GM21526 (cell line): Measurements from ENCODE around the gene DLG1.
A peak's percentile ranks its signal among the peaks of the same experiment; 100 is the strongest.

ENCODE experiments used
- ATAC-seq: cut with Tn5 transposase; IDR thresholded peaks from one replicate; pipeline ENCODE4 v1.9.1; 2021; ENCODE audit warnings: moderate library complexity; ENCODE audit not compliant: unreplicated experiment, low FRiP score

Gene DLG1

GRCh38 chr3:197003461-197004385, 294.7 kb downstream of the DLG1 start:
- ATAC-seq: no peak

- peak; percentile 59 for ATAC-seq
Measured at GRCh38 chr3:197002701-197003454, 295.5 kb downstream of the DLG1 start.

GRCh38 chr3:197001972-197002700, 296.3 kb downstream of the DLG1 start:
- no peak for ATAC-seq

- ATAC-seq: no peak
Measured at GRCh38 chr3:197001106-197001971, 297.1 kb downstream of the DLG1 start.

GRCh38 chr3:197000211-197000610, 298.2 kb downstream of the DLG1 start:
- no peak for ATAC-seq

- ATAC-seq: no peak
Measured at GRCh38 chr3:196998966-196999760, 299.2 kb downstream of the DLG1 start.

GRCh38 chr3:196997311-196997710, 301.1 kb downstream of the DLG1 start:
- ATAC-seq: no peak

GRCh38 chr3:196996454-196997265, 301.8 kb downstream of the DLG1 start:
- no peak for ATAC-seq

- ATAC-seq: no peak
Measured at GRCh38 chr3:196995646-196996355, 302.6 kb downstream of the DLG1 start.

- no peak for ATAC-seq
Measured at GRCh38 chr3:196995027-196995426, 303.4 kb downstream of the DLG1 start.

- ATAC-seq: no peak
Measured at GRCh38 chr3:196994056-196994455, 304.4 kb downstream of the DLG1 start.
